Neural progenitor cell (in vitro differentiated cells): ENCODE measurements around the gene DLX4. TPM values are rescaled to one million over a fixed set of nuclear protein-coding genes. Genes with fewer than 3 reads are reported as not detected.
A peak's percentile ranks its signal among the peaks of the same experiment; 100 is the strongest.

ENCODE experiments used
- DNase-seq: peaks from one replicate; pipeline ENCODE4 v3.0.0-alpha.2; 2016; ENCODE audit warnings: low spot score
- H2AFZ ChIP-seq: fragments of 200-600 bp; sonication (generic); replicated peaks from 2 replicates; pipeline ENCODE4 v1.6.1; 2016; ENCODE audit warnings: antibody characterized with exemption
- H3F3A ChIP-seq: fragments of 200-600 bp; sonication (generic); 2 replicates; pipeline ENCODE4 v1.6.1; 2016; ENCODE audit warnings: antibody characterized with exemption, low read depth
- H3K27ac ChIP-seq: fragments of 200-600 bp; sonication (generic); 2 replicates; pipeline ENCODE4 v1.5.1; 2016; ENCODE audit warnings: mild to moderate bottlenecking
- H3K27me3 ChIP-seq: fragments of 200-600 bp; sonication (generic); 2 replicates; pipeline ENCODE4 v1.6.1; 2016; ENCODE audit warnings: mild to moderate bottlenecking, moderate library complexity
- H3K36me3 ChIP-seq: fragments of 200-600 bp; sonication (generic); 2 replicates; pipeline ENCODE4 v1.5.1; 2016
- H3K4me1 ChIP-seq: fragments of 200-600 bp; sonication (generic); 2 replicates; pipeline ENCODE4 v1.6.1; 2016; ENCODE audit warnings: mixed run types
- H3K4me2 ChIP-seq: fragments of 200-600 bp; sonication (generic); 2 replicates; pipeline ENCODE4 v1.6.1; 2016
- H3K4me3 ChIP-seq: fragments of 200-600 bp; sonication (generic); 2 replicates; pipeline ENCODE4 v1.5.1; 2016
- H3K79me2 ChIP-seq: fragments of 200-600 bp; sonication (generic); 2 replicates; pipeline ENCODE4 v1.6.1; 2016; ENCODE audit warnings: low read depth
- H3K9ac ChIP-seq: fragments of 200-600 bp; sonication (generic); 2 replicates; pipeline ENCODE4 v1.6.1; 2016
- H3K9me3 ChIP-seq: fragments of 200-600 bp; sonication (generic); 2 replicates; pipeline ENCODE4 v1.5.1; 2016; ENCODE audit warnings: low read depth
- H4K20me1 ChIP-seq: fragments of 200-600 bp; sonication (generic); 2 replicates; pipeline ENCODE4 v1.6.1; 2016; ENCODE audit warnings: low read depth
- H3K27ac Mint-ChIP-seq: 3 replicates; pipeline ENCODE4 v1.8.0; 2021; ENCODE audit warnings: mixed read lengths
- H3K27me3 Mint-ChIP-seq: 2 replicates; pipeline ENCODE4 v1.8.0; 2022; ENCODE audit warnings: low read depth, mild to moderate bottlenecking, inconsistent platforms, moderate library complexity, mixed read lengths; ENCODE audit not compliant: insufficient read depth
- H3K36me3 Mint-ChIP-seq: 3 replicates; pipeline ENCODE4 v1.8.0; 2021; ENCODE audit warnings: mixed read lengths
- H3K4me1 Mint-ChIP-seq: 3 replicates; pipeline ENCODE4 v1.8.0; 2021; ENCODE audit warnings: mixed read lengths
- H3K4me3 Mint-ChIP-seq: 3 replicates; pipeline ENCODE4 v1.8.0; 2021; ENCODE audit warnings: mild to moderate bottlenecking, moderate library complexity, mixed read lengths
- H3K9me3 Mint-ChIP-seq: 3 replicates; pipeline ENCODE4 v1.8.0; 2020; ENCODE audit warnings: mixed read lengths
- EZH2 ChIP-seq: fragments of 200-600 bp; sonication (generic); IDR thresholded peaks from 2 replicates; pipeline ENCODE4 v1.6.1; 2017; ENCODE audit warnings: antibody characterized with exemption, mild to moderate bottlenecking, moderate library complexity
- EZH2phosphoT487 ChIP-seq: fragments of 200-600 bp; sonication (generic); IDR thresholded peaks from 2 replicates; pipeline ENCODE4 v1.6.1; 2017; ENCODE audit warnings: antibody characterized with exemption
- total RNA-seq: library from RNA; depleted of rRNA; stranded (reverse); fragments of >200 nt; gene quantifications from 2 replicates; pipeline ENCODE4 v1.2.3, GENCODE V29; 2015; ENCODE audit warnings: low replicate concordance
- TF ChIP-seq, protein P1 (sequence below): fragments of 200-600 bp; sonication (generic); IDR thresholded peaks from 2 replicates; pipeline ENCODE4 v1.5.1; 2017; ENCODE audit warnings: antibody characterized with exemption, mild to moderate bottlenecking

DLX4 gene, protein sequence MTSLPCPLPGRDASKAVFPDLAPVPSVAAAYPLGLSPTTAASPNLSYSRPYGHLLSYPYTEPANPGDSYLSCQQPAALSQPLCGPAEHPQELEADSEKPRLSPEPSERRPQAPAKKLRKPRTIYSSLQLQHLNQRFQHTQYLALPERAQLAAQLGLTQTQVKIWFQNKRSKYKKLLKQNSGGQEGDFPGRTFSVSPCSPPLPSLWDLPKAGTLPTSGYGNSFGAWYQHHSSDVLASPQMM
- total RNA-seq = 0.53 TPM in 1 of 2 replicates, not detected in the other

DNA sequence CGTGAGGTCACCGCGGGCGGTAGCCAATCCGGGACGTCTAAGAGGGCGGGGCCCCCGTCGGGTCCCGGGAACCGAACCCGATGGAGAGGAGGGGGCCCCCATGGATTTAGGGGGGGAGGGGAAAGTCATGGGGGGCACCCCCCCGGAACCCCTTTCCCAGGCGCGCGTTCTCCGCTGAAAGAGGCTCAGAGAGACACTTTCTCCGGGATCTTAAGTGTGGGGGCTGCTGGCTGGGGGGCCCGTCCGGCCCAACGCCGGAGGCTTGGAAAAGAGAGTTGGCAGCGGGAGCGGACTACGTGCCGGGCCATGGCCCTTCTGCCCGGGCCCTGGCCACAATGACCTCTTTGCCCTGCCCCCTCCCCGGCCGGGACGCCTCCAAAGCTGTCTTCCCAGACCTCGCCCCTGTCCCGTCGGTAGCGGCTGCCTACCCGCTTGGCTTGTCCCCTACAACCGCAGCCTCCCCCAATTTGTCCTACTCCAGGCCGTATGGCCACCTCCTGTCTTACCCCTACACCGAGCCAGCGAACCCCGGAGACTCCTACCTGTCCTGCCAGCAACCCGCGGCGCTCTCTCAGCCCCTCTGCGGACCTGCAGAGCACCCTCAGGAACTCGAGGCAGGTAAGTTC is at the start of gene DLX4:
Gene DLX4 (plus strand): TSS at position 57 of the 626 bp plus-strand sequence. CDS start 279 bp downstream, at position 336.
- peak; percentile 57 for DNase-seq
- peaks cover 63% of the 10 kb centered on the region for H4K20me1 ChIP-seq
- H3F3A ChIP-seq = peaks cover 39% of the 10 kb centered on the region
- H3K27me3 ChIP-seq = peaks cover 100% of the 10 kb centered on the region
- peak within 1 kb of the TSS; percentile 57 for H3K4me3 ChIP-seq
- H3K9me3 Mint-ChIP-seq = peaks cover 12% of the 10 kb centered on the region
- no peak within 1 kb of the TSS for H3K27ac ChIP-seq
- TF ChIP-seq, protein P1, sequence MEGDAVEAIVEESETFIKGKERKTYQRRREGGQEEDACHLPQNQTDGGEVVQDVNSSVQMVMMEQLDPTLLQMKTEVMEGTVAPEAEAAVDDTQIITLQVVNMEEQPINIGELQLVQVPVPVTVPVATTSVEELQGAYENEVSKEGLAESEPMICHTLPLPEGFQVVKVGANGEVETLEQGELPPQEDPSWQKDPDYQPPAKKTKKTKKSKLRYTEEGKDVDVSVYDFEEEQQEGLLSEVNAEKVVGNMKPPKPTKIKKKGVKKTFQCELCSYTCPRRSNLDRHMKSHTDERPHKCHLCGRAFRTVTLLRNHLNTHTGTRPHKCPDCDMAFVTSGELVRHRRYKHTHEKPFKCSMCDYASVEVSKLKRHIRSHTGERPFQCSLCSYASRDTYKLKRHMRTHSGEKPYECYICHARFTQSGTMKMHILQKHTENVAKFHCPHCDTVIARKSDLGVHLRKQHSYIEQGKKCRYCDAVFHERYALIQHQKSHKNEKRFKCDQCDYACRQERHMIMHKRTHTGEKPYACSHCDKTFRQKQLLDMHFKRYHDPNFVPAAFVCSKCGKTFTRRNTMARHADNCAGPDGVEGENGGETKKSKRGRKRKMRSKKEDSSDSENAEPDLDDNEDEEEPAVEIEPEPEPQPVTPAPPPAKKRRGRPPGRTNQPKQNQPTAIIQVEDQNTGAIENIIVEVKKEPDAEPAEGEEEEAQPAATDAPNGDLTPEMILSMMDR = no peak
- peak; percentile 50 for TF ChIP-seq EZH2phosphoT487
- peak; percentile 80 for TF ChIP-seq EZH2
- H2AFZ ChIP-seq = peak within 1 kb of the TSS; percentile 71
- no peak within 1 kb of the TSS for H3K27ac Mint-ChIP-seq
- H3K4me3 Mint-ChIP-seq = peak within 1 kb of the TSS; percentile 85
- H3K9ac ChIP-seq = no peak within 1 kb of the TSS
- H3K79me2 ChIP-seq = no peaks in the 10 kb centered on the region
- peak within 1 kb of the TSS; percentile 94 for H3K4me2 ChIP-seq
- peaks cover 33% of the 10 kb centered on the region for H3K4me1 Mint-ChIP-seq
- peaks cover 53% of the 10 kb centered on the region for H3K4me1 ChIP-seq
- H3K9me3 ChIP-seq = no peaks in the 10 kb centered on the region
- peaks cover 95% of the 10 kb centered on the region for H3K27me3 Mint-ChIP-seq
- no peaks in the 10 kb centered on the region for H3K36me3 Mint-ChIP-seq
- no peaks in the 10 kb centered on the region for H3K36me3 ChIP-seq

DNA sequence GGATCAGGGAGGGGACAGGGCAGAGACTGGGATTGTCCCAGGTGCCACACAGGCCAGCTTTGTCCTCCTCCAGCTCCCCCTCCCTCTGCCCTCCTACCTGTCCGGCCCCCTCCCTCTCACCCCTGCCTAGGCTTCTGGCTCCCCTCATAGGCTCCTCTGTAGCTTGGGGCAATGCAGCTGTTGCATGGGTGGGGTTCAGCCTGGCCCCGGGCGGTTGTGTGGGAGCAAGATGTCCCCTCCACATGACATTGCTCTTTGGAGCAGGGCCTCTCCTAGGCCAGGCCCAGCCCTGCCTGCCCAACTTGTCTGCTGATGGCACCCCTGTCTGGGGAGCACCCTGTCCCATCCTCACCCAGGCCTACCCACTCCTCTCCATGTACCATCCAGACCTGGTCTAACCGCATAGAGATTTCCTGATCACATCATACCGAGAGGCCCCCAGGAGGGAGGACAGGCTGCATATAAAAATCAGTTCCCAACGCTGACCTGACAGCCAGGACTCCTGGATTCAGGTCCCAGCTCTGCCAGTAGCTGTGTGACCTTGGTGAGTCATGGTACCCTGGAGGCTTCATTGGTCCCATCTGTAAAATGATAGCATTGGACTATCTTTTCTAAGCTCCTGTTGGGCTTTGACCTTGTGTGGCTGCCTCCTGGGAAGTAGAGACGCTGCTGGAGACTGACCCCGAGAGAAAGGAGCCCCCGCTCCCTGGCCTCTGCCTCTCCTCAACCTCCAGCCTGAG is 48.8 kb upstream of the DLX4 start:
- H3K4me3 Mint-ChIP-seq = no peak overlapping the region

GRCh38 chr17:49922095-49922494 is 46.9 kb upstream of the DLX4 start:
- H3K36me3 ChIP-seq = no peaks in the 10 kb centered on the region
- H3K4me1 Mint-ChIP-seq = peaks cover 24% of the 10 kb centered on the region
- no peak overlapping the region for H3K9ac ChIP-seq
- DNase-seq = no peak
- H3K27ac ChIP-seq = no peak overlapping the region
- no peak overlapping the region for H3K4me2 ChIP-seq
- no peak overlapping the region for H3K4me3 ChIP-seq
- no peak overlapping the region for H2AFZ ChIP-seq
- peaks cover 16% of the 10 kb centered on the region for H3K4me1 ChIP-seq
- H4K20me1 ChIP-seq = no peaks in the 10 kb centered on the region
- H3K9me3 Mint-ChIP-seq = no peaks in the 10 kb centered on the region
- H3K27ac Mint-ChIP-seq = no peak overlapping the region
- no peaks in the 10 kb centered on the region for H3F3A ChIP-seq
- no peak overlapping the region for H3K4me3 Mint-ChIP-seq
- peaks cover 12% of the 10 kb centered on the region for H3K27me3 Mint-ChIP-seq
- H3K9me3 ChIP-seq = no peaks in the 10 kb centered on the region
- no peaks in the 10 kb centered on the region for H3K36me3 Mint-ChIP-seq
- TF ChIP-seq, protein P1 = no peak
- no peak for TF ChIP-seq EZH2
- TF ChIP-seq EZH2phosphoT487 = no peak
- H3K27me3 ChIP-seq = peaks cover under 1% of the 10 kb centered on the region
- no peaks in the 10 kb centered on the region for H3K79me2 ChIP-seq

More for the DNA sequence above, 48.8 kb upstream of the DLX4 start:
- Histone ChIP-seq H3K4me3 (no peak overlapping the region), H3K9ac (no peak overlapping the region), H3K27me3 (peaks cover 19% of the 10 kb centered on the region), H3K4me2 (peak overlapping the region; percentile 27), H3F3A (no peaks in the 10 kb centered on the region), H2AFZ (no peak overlapping the region), H4K20me1 (no peaks in the 10 kb centered on the region), H3K4me1 (peaks cover 23% of the 10 kb centered on the region), H3K79me2 (no peaks in the 10 kb centered on the region), H3K9me3 (no peaks in the 10 kb centered on the region), H3K36me3 (no peaks in the 10 kb centered on the region), H3K27ac (no peak overlapping the region)
- Mint-ChIP-seq H3K4me1 (peaks cover 22% of the 10 kb centered on the region), H3K9me3 (no peaks in the 10 kb centered on the region), H3K36me3 (no peaks in the 10 kb centered on the region), H3K27me3 (peaks cover 20% of the 10 kb centered on the region), H3K27ac (peak overlapping the region; percentile 50)
- TF ChIP-seq, protein P1 = no peak
- no peak for TF ChIP-seq EZH2phosphoT487
- no peak for TF ChIP-seq EZH2
- no peak for DNase-seq
